LNCAP (cell line): Measurements from ENCODE around the gene TVP23C.
"Not testable (repeated sequence)": the region's sequence is repeated elsewhere in the genome, so short reads cannot be mapped to it uniquely, and the experiment has no call there.

Experiments
- CTCF ChIP-seq: fragments of 450-650 bp; IDR thresholded peaks from 2 replicates; pipeline ENCODE4 v1.5.1; 2017; ENCODE audit warnings: mild to moderate bottlenecking

Gene TVP23C

DNA sequence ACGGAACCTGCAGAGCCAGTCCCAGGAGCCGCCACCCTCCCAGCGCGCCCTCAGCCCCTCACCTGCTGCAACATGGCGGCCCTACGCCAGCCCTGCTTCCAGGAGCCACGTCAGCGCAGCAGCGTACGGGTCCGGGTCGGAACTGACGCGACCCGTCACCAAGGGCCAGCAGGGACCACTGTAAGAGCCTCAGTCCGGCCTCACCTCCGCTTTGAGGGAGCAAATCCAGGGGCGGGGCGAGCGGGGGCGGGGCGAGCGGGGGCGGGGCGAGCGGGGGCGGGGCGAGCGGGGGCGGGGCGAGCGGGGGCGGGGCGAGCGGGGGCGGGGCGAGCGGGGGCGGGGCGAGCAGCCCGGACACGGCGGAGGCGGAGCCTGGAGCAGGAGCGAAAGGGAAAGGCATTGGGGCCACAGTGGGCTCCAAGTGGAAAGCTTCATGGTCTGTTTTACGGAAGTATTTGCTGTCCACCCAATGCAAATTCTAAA is at the start of gene TVP23C:
Gene TVP23C, minus strand, starts transcription at position 109 of the 483 bp plus-strand sequence. Its CDS starts 35 bp downstream, at position 74.
- TF ChIP-seq CTCF = not testable (repeated sequence)

GRCh38 chr17:15573870-15574269 is 10.6 kb upstream of the TVP23C start:
- TF ChIP-seq CTCF = peak; percentile 51

DNA sequence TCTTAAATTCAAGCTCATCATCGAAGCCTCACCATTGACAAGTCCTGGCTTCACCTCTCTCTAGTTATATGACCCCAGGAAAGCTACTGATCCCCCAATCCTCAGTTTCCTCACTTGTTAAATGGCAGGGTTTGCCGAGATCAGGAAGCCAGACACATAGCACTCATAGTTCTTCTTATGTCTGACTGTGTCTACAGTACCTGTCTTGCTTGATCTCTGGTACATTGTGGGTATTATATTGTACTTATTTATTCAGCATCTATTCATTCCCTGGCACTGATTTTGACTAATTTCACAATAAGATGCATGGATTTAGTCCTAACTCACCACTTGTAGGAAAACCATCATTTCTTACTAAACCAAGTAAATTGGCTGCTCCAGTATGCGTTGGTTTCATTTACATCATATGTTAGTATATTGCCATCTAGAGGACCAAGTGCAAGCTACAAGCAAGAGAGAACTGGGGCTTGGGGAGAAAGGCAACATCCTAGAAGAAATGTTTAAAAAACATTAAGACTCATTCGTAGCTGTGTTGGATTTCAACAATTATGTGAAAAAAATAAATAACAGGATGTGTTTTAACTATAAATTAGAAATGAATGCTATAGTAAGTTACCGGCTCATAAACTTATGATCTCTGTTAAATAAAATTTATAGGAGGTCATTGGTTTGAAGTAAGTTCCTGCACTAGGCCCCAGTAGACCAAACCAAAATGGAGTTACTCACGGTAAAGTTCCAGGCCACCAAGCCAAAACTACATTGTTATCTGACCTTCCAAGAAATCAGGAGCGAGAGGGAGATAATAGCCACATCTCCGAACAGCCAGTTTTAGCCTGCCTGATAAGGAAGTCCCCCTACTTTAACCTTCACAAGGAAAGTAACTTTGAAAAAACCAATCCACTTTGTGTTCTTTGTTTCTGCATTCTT is 36.7 kb downstream of the TVP23C start:
- TF ChIP-seq CTCF = peak; percentile 62

DNA sequence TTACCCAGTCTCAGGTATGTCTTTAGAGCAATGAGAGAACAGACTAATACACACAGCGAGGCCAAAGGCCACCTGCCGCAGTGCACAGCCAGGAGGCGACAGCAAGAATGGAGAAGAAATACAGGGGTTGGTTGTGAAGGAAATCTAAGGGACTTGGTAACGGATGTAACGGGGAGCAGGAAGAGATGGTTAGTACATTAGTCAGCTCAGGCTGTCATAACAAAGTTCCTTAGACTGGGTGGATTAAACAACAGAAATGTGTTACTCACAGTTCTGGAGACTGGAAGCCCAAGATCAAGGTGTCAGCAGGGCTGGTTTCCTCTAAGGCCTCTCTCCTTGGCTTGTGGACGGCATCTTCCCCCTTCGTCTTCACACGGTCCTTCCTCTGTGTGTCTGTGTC is 47.1 kb downstream of the TVP23C start:
- no peak for TF ChIP-seq CTCF

DNA sequence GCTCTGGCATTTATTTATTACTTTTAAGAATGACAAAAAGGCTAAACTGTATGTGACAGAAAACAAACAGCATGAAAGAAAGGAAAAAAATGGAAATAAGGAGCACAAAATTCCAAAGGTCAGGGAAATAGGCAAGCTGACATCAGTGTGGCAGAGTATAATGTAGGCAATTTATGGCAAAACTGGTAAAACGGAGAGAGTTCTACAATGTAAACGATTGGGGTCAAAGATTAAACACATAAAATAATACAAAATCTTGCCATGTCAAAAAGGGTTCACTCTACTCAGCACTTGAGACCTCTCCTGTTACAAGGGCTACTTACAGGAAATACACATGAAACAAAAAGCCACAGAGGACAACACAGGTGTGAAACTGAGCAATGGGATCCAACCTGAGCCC is 48.8 kb downstream of the TVP23C start:
- TF ChIP-seq CTCF = no peak

DNA sequence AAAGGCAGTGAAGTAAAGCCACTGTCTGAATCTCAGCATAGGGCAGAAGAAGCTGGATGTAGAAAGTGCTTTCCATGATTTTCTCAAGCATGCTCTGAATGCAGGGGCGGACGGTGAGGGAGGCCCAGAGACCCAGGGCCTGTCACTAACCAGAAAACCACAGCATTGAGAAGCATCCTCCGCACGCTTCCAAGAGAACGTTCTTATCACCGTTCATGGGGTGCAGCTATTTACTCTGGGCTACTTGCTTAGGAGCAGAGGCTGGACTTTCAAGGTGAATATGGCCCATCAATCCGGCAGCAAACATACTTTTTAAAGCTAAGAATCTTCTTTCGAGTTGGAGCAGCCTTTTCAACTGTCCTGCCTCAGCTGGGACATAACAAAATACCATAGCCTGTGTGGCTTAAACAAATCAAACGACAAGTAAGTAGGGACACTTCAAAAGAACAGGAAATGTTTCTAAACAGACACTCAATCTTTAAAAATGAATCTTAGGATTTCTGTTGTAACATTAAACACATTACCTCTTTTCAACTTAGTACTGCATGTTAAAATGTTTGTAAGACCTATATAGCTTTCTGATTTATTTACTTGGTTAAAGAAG is 49.3 kb downstream of the TVP23C start:
- TF ChIP-seq CTCF = no peak

- TF ChIP-seq CTCF = no peak
Measured at GRCh38 chr17:15513058-15513791, 50.1 kb downstream of the TVP23C start.
